HG03196 (cell line): ENCODE results near the gene PEX6.
"Not testable (repeated sequence)": the region's sequence is repeated elsewhere in the genome, so short reads cannot be mapped to it uniquely, and the experiment has no call there.

Experiments used
- ATAC-seq: cut with Tn5 transposase; IDR thresholded peaks from one replicate; pipeline ENCODE4 v1.9.1; 2021; ENCODE audit not compliant: unreplicated experiment

The PEX6 gene

GRCh38 chr6:43001843-43002242 lies 22.9 kb upstream of the PEX6 start:
- no peak for ATAC-seq

GRCh38 chr6:42998205-42998604 lies 19.2 kb upstream of the PEX6 start:
- not testable (repeated sequence) for ATAC-seq

- ATAC-seq: no peak
Observed at GRCh38 chr6:42996513-42996912, 17.5 kb upstream of the PEX6 start.

GRCh38 chr6:42993445-42993844 lies 14.5 kb upstream of the PEX6 start:
- ATAC-seq: no peak

GRCh38 chr6:42989923-42990322 lies 10.9 kb upstream of the PEX6 start:
- no peak for ATAC-seq

- no peak for ATAC-seq
Observed at GRCh38 chr6:42988486-42989020, 9.6 kb upstream of the PEX6 start.

- ATAC-seq: no peak
Observed at GRCh38 chr6:42987533-42988451, 8.8 kb upstream of the PEX6 start.

- ATAC-seq: no peak
Observed at GRCh38 chr6:42984924-42985475, 6.0 kb upstream of the PEX6 start.

GRCh38 chr6:42984001-42984923 lies 5.3 kb upstream of the PEX6 start, which contains the start of gene PPP2R5D:
PPP2R5D (plus strand) TSS chr6:42984570; CDS start chr6:42984678, 108 bp downstream.
- ATAC-seq: peak; percentile 90

- no peak for ATAC-seq
Observed at GRCh38 chr6:42981836-42982235, 2.9 kb upstream of the PEX6 start.

- no peak for ATAC-seq
Observed at GRCh38 chr6:42979523-42980177, 669 bp upstream of the PEX6 start.

GRCh38 chr6:42978487-42978838 lies 518 bp downstream of the PEX6 start:
- ATAC-seq: peak; percentile 14

- ATAC-seq: no peak
Observed at GRCh38 chr6:42974919-42975505, 4.0 kb downstream of the PEX6 start.

GRCh38 chr6:42973926-42974325 lies 5.1 kb downstream of the PEX6 start:
- no peak for ATAC-seq

- ATAC-seq: no peak
Observed at GRCh38 chr6:42971746-42972327, 7.1 kb downstream of the PEX6 start.

- ATAC-seq: no peak
Observed at GRCh38 chr6:42970871-42971612, 7.9 kb downstream of the PEX6 start.

GRCh38 chr6:42969934-42970333 lies 9.0 kb downstream of the PEX6 start:
- no peak for ATAC-seq

- no peak for ATAC-seq
Observed at GRCh38 chr6:42969431-42969830, 9.6 kb downstream of the PEX6 start.

- no peak for ATAC-seq
Observed at GRCh38 chr6:42968783-42969182, 10.2 kb downstream of the PEX6 start.
